ENCODE results near the gene NOX4.
"Not testable (repeated sequence)": the region's sequence is repeated elsewhere in the genome, so short reads cannot be mapped to it uniquely, and the experiment has no call there.

Gene NOX4

DNA sequence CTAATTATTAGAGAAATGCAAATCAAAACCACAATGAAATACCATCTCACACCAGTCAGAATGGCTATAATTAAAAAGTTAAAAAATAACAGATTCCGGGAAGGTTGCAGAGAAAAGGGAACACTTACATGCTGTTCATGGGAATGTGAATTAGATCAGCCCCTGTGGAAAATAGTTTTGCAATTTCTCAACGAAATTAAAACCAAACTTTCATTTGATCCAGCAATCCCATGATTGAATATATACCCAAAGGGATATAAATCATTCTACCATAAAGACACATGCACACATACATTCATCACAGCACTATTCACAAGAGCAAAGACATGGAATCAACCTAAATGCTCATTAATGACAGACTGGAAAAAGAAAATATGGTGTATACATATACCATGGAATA is 32.5 kb downstream of the NOX4 start:
- DNase-seq (ENCODE audit: low read depth in 2 of 2) = no peak

GRCh38 chr11:89457190-89457589 is 34.0 kb downstream of the NOX4 start:
- DNase-seq (ENCODE audit: low read depth in 2 of 2) = no peak

- no peak for DNase-seq (ENCODE audit: low read depth in 2 of 2)
Measured at GRCh38 chr11:89456681-89457080, 34.5 kb downstream of the NOX4 start.

- no peak for DNase-seq (ENCODE audit: low read depth in 2 of 2)
Measured at GRCh38 chr11:89452780-89453179, 38.4 kb downstream of the NOX4 start.

DNA sequence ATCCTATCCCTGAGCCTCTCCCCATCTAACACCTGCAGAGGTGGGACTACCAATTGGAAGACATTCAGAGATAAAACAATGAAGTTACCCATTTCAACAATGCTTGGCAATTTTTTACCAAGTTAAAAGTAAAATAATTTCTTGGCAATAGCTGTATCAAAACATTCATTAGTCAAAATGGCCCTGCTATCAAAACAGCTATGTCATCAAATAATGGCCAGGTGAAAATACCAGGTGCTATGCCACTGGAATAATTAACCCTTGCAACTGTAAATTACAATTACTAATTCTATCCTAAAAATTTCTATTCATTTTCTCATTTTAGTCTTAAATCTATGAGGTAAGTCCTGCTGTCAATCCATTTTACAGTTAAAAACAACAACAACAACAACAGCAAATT is 43.3 kb downstream of the NOX4 start:
- no peak for DNase-seq (ENCODE audit: low read depth in 2 of 2)

DNA sequence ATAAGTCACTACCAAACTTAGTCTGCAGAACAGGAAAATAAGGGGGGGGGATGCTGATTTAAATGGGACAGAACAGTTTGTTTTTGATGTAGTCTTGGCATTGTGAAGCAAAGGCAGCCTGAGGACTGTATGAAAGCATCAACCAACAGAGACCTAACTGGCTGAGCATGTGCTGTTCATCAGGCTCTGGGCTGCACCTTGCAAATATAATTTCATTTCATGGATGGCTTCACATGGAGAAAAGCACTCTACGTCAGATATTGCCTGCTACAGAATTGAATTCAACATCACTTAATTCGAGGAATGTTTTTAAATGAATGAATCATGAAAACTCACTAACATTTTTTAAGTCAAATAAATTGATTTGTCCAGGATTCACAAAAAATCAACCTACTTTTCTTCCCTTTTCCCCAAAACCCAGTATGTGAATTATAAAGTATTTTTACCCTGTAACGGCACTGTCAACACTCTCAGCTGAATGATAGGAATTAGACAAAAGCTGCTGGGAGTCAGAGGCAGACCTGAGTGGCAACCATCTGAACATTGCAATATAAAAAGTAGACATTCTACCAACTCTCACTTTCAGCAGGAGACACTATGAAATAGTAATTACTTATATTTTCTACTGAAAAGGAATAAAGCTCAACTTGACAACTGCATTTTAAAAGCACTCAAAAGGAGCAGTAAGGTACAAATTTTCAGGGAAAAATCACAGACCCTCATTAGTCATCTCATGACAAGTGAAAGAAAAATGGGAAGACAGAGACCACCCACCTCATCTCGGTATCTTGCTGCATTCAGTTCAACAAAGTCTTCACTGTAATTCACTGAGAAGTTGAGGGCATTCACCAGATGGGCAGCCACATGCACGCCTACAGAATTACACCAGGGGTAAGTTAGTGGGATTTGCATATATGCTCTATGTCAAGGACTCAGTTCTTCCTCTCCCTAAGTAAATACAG is 47.5 kb downstream of the NOX4 start:
- no peak for DNase-seq (ENCODE audit: low read depth in 2 of 2)

GRCh38 chr11:89442801-89443200 is 48.4 kb downstream of the NOX4 start:
- no peak for DNase-seq (ENCODE audit: low read depth in 2 of 2)

DNA sequence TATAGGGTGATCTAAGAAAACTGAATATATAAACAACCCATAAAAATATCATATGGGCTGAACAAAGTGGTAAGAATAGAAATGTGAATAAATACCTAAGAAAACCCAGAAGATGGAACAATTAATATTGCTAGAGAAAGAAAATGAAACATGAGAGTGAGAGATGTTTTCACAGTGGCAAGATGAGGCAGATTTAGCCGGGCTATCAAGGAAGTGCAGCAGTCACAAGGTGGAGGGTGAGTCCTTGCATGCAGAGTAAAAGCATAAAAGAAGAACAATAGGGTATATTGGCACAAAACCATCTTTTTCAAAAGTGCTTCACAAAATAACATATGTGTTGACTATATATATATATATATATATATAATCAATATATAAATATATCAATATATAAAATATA is 49.6 kb downstream of the NOX4 start:
- DNase-seq (ENCODE audit: low read depth in 2 of 2) = no peak

GRCh38 chr11:89437317-89437716 is 53.9 kb downstream of the NOX4 start:
- DNase-seq (ENCODE audit: low read depth in 2 of 2) = no peak

DNA sequence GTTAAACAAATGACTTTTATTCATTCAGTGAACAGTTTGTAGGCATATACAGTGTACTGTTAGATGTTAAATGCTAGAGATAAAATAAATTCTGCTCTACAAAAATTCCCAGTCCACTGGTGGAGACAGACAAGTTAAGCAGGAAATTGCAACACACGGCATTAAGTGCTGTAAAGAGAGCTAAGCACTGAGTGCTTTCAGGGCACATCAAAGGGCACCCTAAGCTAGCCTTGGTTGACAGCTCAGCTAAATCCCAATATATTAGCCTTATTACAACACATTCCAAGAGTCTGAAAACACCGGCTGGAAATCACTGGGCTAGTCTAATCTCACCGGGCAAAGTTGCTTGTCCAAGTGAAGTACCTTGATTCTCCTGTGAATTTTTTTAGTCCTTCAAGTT is 55.1 kb downstream of the NOX4 start:
- DNase-seq (ENCODE audit: low read depth in 2 of 2) = no peak

- no peak for DNase-seq (ENCODE audit: low read depth in 2 of 2)
Measured at GRCh38 chr11:89433278-89433677, 57.9 kb downstream of the NOX4 start.

DNA sequence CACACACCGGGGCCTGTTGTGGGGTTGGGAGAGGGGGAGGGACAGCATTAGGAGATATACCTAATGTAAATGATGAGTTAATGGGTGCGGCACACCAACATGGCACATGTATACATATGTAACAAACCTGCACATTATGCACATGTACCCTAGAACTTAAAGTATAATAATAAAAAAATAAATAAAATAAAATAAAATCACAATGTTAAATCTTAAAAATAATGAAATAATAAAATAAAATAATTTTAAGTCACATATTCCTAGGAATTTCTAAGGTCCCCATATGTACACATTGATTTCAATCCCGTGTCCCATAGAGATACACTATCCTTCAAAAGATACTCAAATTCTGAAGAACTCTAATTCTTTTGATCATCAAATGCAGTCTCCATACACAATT is 59.0 kb downstream of the NOX4 start:
- not testable (repeated sequence) for DNase-seq (ENCODE audit: low read depth in 2 of 2)

- not testable (repeated sequence) for DNase-seq (ENCODE audit: low read depth in 2 of 2)
Measured at GRCh38 chr11:89426501-89426900, 64.7 kb downstream of the NOX4 start.

DNA sequence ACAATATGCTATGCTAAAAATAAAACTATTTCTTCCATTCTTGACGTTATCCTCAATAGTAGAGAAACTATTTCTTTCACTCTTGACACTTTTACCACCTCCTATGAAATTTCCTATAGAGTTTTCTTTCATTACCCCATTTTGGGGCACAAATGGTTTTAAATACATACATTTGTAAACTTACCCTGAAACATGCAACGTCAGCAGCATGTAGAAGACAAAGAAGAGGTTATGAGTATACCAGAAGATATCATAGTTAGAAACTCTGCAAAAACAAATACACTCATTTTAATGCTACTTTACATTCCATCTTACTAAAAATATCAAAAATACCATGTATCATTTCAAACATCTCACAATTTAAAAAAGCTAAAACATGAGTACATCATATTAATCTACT is 69.5 kb downstream of the NOX4 start:
- no peak for DNase-seq (ENCODE audit: low read depth in 2 of 2)

GRCh38 chr11:89420981-89421380 is 70.2 kb downstream of the NOX4 start:
- no peak for DNase-seq (ENCODE audit: low read depth in 2 of 2)

- no peak for DNase-seq (ENCODE audit: low read depth in 2 of 2)
Measured at GRCh38 chr11:89416961-89417360, 74.2 kb downstream of the NOX4 start.

DNA sequence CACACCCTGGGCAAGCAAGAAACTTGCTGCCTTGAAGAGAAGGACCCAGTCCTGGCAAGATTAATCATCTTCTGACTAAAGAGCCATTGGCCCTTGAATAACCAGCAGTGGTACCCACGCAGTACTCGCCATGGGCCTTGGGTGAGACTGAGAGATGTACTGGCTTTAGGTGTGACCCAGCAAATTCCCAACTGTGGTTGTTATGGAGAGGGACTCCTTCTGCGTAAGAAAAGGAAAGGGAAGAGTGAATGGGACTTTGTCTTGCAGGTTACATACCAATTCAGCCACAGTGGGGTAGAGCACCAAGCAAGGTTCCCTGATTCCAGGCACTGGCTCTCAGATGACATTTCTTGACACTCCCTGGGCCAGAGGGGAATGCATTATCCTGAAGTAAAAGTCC is 80.1 kb downstream of the NOX4 start:
- not testable (repeated sequence) for DNase-seq (ENCODE audit: low read depth in 2 of 2)

DNA sequence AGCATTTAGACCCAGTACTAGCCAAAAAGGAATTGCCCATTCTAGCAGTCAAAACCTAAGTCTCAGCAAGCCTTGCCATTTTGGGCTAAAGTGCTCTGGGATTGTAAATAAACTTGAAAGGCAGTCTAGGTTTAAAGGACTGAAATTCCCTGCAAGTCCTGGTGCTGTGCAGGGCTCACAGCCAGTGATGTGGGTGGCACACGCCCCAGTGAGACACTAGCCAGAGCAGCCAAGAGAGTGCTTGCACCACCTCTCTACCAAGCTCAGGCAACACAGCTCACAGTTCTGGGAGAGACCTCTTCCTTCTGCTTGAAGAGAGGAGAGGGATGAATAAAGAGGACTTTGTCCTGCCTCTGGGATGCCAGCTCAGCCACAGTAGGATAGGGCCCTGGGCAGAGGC is 80.5 kb downstream of the NOX4 start:
- DNase-seq (ENCODE audit: low read depth in 2 of 2) = not testable (repeated sequence)

DNA sequence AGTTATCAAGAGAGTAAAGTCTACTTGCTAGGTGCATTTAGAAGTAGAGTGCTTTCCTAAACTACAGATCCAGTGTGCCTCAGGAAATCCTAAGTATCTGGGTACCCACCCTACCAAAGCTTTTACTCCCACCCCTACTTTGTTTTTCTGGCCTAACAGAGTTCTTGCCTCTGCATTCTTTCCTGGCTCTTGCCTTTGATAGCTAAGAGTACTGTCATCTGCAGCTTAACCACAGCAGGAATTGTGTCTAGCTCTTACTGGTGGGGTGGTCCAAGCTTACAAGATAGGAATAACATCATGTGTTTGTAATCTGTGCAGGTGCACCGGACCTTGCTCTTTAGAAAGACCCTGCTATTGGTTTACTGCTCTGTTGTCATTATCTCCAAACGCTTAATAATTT is 82.7 kb downstream of the NOX4 start:
- DNase-seq (ENCODE audit: low read depth in 2 of 2) = not testable (repeated sequence)

GRCh38 chr11:89405629-89406028 is 85.5 kb downstream of the NOX4 start:
- DNase-seq (ENCODE audit: low read depth in 2 of 2) = no peak

DNA sequence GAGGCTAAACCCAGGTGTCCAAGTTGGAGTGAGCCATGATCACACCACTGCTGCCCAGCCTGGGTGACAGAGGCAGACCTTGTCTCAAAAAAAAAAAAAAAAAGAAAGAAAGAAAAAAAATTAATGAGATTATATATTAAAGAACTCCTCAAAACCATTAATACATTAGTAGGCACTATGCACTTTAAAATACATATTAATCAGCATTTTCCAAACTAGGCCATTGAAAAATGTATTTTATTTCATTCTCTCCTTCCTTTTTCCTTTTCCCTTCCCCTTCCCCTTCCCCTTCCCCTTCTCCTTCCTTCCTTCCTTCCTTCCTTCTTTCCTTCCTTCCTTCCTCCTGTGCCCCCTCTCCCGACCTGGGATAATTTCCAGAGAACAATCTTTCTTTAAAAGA is 99.5 kb downstream of the NOX4 start:
- DNase-seq (ENCODE audit: low read depth in 2 of 2) = not testable (repeated sequence)

DNA sequence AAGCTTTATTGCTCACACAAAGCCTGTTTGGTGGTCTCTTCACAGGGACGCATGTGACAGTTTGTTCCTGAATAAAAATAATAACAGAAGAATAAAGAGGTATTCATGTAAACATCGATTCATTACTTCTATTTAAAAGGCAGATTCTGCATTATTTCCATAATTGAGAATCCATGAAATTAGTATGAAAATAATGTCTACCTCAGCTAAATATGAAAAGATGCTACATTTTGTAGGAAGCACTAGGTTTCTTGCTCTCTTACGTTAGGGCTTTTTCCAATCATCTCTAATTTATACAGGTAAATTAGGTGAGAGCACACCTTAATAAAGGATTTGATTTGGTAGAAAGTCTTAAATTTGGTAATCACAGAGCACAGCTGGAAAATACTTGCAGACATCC is 103.7 kb downstream of the NOX4 start:
- not testable (repeated sequence) for DNase-seq (ENCODE audit: low read depth in 2 of 2)

- DNase-seq (ENCODE audit: low read depth in 2 of 2) = not testable (repeated sequence)
Measured at GRCh38 chr11:89382986-89383385, 108.2 kb downstream of the NOX4 start.

DNA sequence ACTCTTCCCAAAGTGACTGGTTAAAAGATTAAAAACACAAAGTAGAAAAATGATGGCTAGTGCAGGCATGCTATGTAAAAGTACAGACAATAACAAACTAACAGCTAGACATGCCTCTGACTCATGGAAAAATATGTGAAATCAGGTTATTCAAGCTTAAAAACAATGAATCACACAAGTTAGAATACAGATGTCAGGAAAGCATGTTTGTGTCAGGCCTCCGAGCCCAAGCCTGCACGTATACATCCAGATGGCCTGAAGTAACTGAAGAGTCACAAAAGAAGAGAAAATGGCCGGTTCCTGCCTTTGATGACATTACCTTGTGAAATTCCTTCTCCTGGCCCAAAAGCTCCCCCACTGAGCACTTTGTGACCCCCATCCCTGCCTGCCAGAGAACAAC is 110.1 kb downstream of the NOX4 start:
- DNase-seq (ENCODE audit: low read depth in 2 of 2) = no peak
